ENCODE results near the gene OPN1SW.

- TF ChIP-seq CTCF (IDR thresholded peaks at IDR 0.05) (no peak), ZFX (IDR thresholded peaks at IDR 0.05; ENCODE audit: borderline replicate concordance) (no peak)
Observed at GRCh38 chr7:128744366-128744905, 31.2 kb downstream of the OPN1SW start.

All from 22Rv1 (cell line).